ENCODE measurements around the gene TMEM30B. TPM values are rescaled to one million over a fixed set of nuclear protein-coding genes. Genes with fewer than 3 reads are reported as not detected.

Gene TMEM30B
- total RNA-seq: 1.6 TPM

- Histone ChIP-seq H3K9ac (ENCODE audit: low read depth in 1 of 3, low read length in 3 of 3) (peak within 1 kb of the TSS; percentile 83 to 89 (median 88)), H3K27me3 (ENCODE audit: control insufficient read depth in 3 of 3, insufficient read depth in 3 of 3, low read length in 3 of 3) (peaks cover 0 to 3% (median 0%) of the 10 kb centered on the region in 3 donors), H3K4me3 (ENCODE audit: low read length in 3 of 3) (peak within 1 kb of the TSS; percentile 75 to 83 (median 77)), H3K4me1 (ENCODE audit: control insufficient read depth in 3 of 3, insufficient read depth in 3 of 3, low read length in 3 of 3) (peaks cover 15 to 29% (median 26%) of the 10 kb centered on the region in 3 donors), H3K27ac (ENCODE audit: low read depth, low read length) (peak within 1 kb of the TSS; percentile 79), H3K36me3 (ENCODE audit: control insufficient read depth in 3 of 3, insufficient read depth in 3 of 3, low read length in 3 of 3) (no peaks in the 10 kb centered on the region), H3K9me3 (ENCODE audit: control insufficient read depth in 3 of 3, low read length in 3 of 3) (no peaks in the 10 kb centered on the region)
Observed at GRCh38 chr14:61281186-61281947, at the start of gene TMEM30B. Gene TMEM30B, minus strand, starts transcription at chr14:61281338. Its CDS starts 191 bp downstream, at chr14:61281147.

GRCh38 chr14:61330511-61330910, 49.4 kb upstream of the TMEM30B start:
- Histone ChIP-seq H3K27me3 (ENCODE audit: control insufficient read depth in 3 of 3, insufficient read depth in 3 of 3, low read length in 3 of 3) (no peaks in the 10 kb centered on the region), H3K9ac (ENCODE audit: low read depth in 1 of 3, low read length in 3 of 3) (no peak overlapping the region), H3K9me3 (ENCODE audit: control insufficient read depth in 3 of 3, low read length in 3 of 3) (no peaks in the 10 kb centered on the region), H3K4me3 (ENCODE audit: low read length in 3 of 3) (no peak overlapping the region), H3K4me1 (ENCODE audit: control insufficient read depth in 3 of 3, insufficient read depth in 3 of 3, low read length in 3 of 3) (peaks cover 0 to 2% (median 0%) of the 10 kb centered on the region in 3 donors), H3K27ac (ENCODE audit: low read depth, low read length) (no peak overlapping the region), H3K36me3 (ENCODE audit: control insufficient read depth in 3 of 3, insufficient read depth in 3 of 3, low read length in 3 of 3) (no peaks in the 10 kb centered on the region)

GRCh38 chr14:61329478-61330051, 48.4 kb upstream of the TMEM30B start:
- Histone ChIP-seq H3K4me3 (ENCODE audit: low read length in 3 of 3) (no peak overlapping the region), H3K9me3 (ENCODE audit: control insufficient read depth in 3 of 3, low read length in 3 of 3) (no peaks in the 10 kb centered on the region), H3K36me3 (ENCODE audit: control insufficient read depth in 3 of 3, insufficient read depth in 3 of 3, low read length in 3 of 3) (no peaks in the 10 kb centered on the region), H3K9ac (ENCODE audit: low read depth in 1 of 3, low read length in 3 of 3) (no peak overlapping the region), H3K4me1 (ENCODE audit: control insufficient read depth in 3 of 3, insufficient read depth in 3 of 3, low read length in 3 of 3) (peaks cover 0 to 2% (median 0%) of the 10 kb centered on the region in 3 donors), H3K27me3 (ENCODE audit: control insufficient read depth in 3 of 3, insufficient read depth in 3 of 3, low read length in 3 of 3) (no peaks in the 10 kb centered on the region), H3K27ac (ENCODE audit: low read depth, low read length) (peak overlapping the region; percentile 13)

GRCh38 chr14:61328626-61329262, 47.6 kb upstream of the TMEM30B start:
- H3K4me3 ChIP-seq (ENCODE audit: low read length in 3 of 3): no peak overlapping the region
- no peak overlapping the region for H3K9ac ChIP-seq (ENCODE audit: low read depth in 1 of 3, low read length in 3 of 3)
- no peaks in the 10 kb centered on the region for H3K36me3 ChIP-seq (ENCODE audit: control insufficient read depth in 3 of 3, insufficient read depth in 3 of 3, low read length in 3 of 3)
- no peak overlapping the region for H3K27ac ChIP-seq (ENCODE audit: low read depth, low read length)
- no peaks in the 10 kb centered on the region for H3K27me3 ChIP-seq (ENCODE audit: control insufficient read depth in 3 of 3, insufficient read depth in 3 of 3, low read length in 3 of 3)
- H3K9me3 ChIP-seq (ENCODE audit: control insufficient read depth in 3 of 3, low read length in 3 of 3): no peaks in the 10 kb centered on the region
- peaks cover 0 to 2% (median 0%) of the 10 kb centered on the region in 3 donors for H3K4me1 ChIP-seq (ENCODE audit: control insufficient read depth in 3 of 3, insufficient read depth in 3 of 3, low read length in 3 of 3)

- H3K4me3 ChIP-seq (ENCODE audit: low read length in 3 of 3): no peak overlapping the region
Observed at GRCh38 chr14:61326847-61327246, 45.7 kb upstream of the TMEM30B start.

GRCh38 chr14:61326146-61326545, 45.0 kb upstream of the TMEM30B start:
- Histone ChIP-seq H3K4me3 (ENCODE audit: low read length in 3 of 3) (no peak overlapping the region), H3K36me3 (ENCODE audit: control insufficient read depth in 3 of 3, insufficient read depth in 3 of 3, low read length in 3 of 3) (no peaks in the 10 kb centered on the region), H3K9ac (ENCODE audit: low read depth in 1 of 3, low read length in 3 of 3) (no peak overlapping the region), H3K27ac (ENCODE audit: low read depth, low read length) (peak overlapping the region; percentile 36), H3K27me3 (ENCODE audit: control insufficient read depth in 3 of 3, insufficient read depth in 3 of 3, low read length in 3 of 3) (peaks cover 7 to 12% (median 12%) of the 10 kb centered on the region in 3 donors), H3K9me3 (ENCODE audit: control insufficient read depth in 3 of 3, low read length in 3 of 3) (no peaks in the 10 kb centered on the region), H3K4me1 (ENCODE audit: control insufficient read depth in 3 of 3, insufficient read depth in 3 of 3, low read length in 3 of 3) (peaks cover 12 to 14% (median 13%) of the 10 kb centered on the region in 3 donors)

More at GRCh38 chr14:61326847-61327246, 45.7 kb upstream of the TMEM30B start:
- Histone ChIP-seq H3K36me3 (ENCODE audit: control insufficient read depth in 3 of 3, insufficient read depth in 3 of 3, low read length in 3 of 3) (no peaks in the 10 kb centered on the region), H3K27me3 (ENCODE audit: control insufficient read depth in 3 of 3, insufficient read depth in 3 of 3, low read length in 3 of 3) (peaks cover 5 to 12% (median 7%) of the 10 kb centered on the region in 3 donors), H3K4me1 (ENCODE audit: control insufficient read depth in 3 of 3, insufficient read depth in 3 of 3, low read length in 3 of 3) (peaks cover 11 to 12% (median 11%) of the 10 kb centered on the region in 3 donors), H3K9ac (ENCODE audit: low read depth in 1 of 3, low read length in 3 of 3) (no peak overlapping the region), H3K9me3 (ENCODE audit: control insufficient read depth in 3 of 3, low read length in 3 of 3) (no peaks in the 10 kb centered on the region), H3K27ac (ENCODE audit: low read depth, low read length) (peak overlapping the region; percentile 51)

GRCh38 chr14:61325166-61325565, 44.0 kb upstream of the TMEM30B start:
- Histone ChIP-seq H3K9me3 (ENCODE audit: control insufficient read depth in 3 of 3, low read length in 3 of 3) (no peaks in the 10 kb centered on the region), H3K27ac (ENCODE audit: low read depth, low read length) (no peak overlapping the region), H3K9ac (ENCODE audit: low read depth in 1 of 3, low read length in 3 of 3) (no peak overlapping the region), H3K36me3 (ENCODE audit: control insufficient read depth in 3 of 3, insufficient read depth in 3 of 3, low read length in 3 of 3) (no peaks in the 10 kb centered on the region), H3K4me1 (ENCODE audit: control insufficient read depth in 3 of 3, insufficient read depth in 3 of 3, low read length in 3 of 3) (peaks cover 13 to 17% (median 14%) of the 10 kb centered on the region in 3 donors), H3K4me3 (ENCODE audit: low read length in 3 of 3) (no peak overlapping the region), H3K27me3 (ENCODE audit: control insufficient read depth in 3 of 3, insufficient read depth in 3 of 3, low read length in 3 of 3) (peaks cover 8 to 19% (median 12%) of the 10 kb centered on the region in 3 donors)

- Histone ChIP-seq H3K4me3 (ENCODE audit: low read length in 3 of 3) (peak overlapping the region in 1 of 3 donors; percentile 38), H3K27me3 (ENCODE audit: control insufficient read depth in 3 of 3, insufficient read depth in 3 of 3, low read length in 3 of 3) (peaks cover 8 to 19% (median 12%) of the 10 kb centered on the region in 3 donors), H3K9me3 (ENCODE audit: control insufficient read depth in 3 of 3, low read length in 3 of 3) (no peaks in the 10 kb centered on the region), H3K36me3 (ENCODE audit: control insufficient read depth in 3 of 3, insufficient read depth in 3 of 3, low read length in 3 of 3) (no peaks in the 10 kb centered on the region), H3K4me1 (ENCODE audit: control insufficient read depth in 3 of 3, insufficient read depth in 3 of 3, low read length in 3 of 3) (peaks cover 13 to 17% (median 14%) of the 10 kb centered on the region in 3 donors), H3K27ac (ENCODE audit: low read depth, low read length) (no peak overlapping the region), H3K9ac (ENCODE audit: low read depth in 1 of 3, low read length in 3 of 3) (no peak overlapping the region)
Observed at GRCh38 chr14:61323970-61324369, 42.8 kb upstream of the TMEM30B start.

- Histone ChIP-seq H3K27ac (ENCODE audit: low read depth, low read length) (peak overlapping the region; percentile 46), H3K36me3 (ENCODE audit: control insufficient read depth in 3 of 3, insufficient read depth in 3 of 3, low read length in 3 of 3) (no peaks in the 10 kb centered on the region), H3K4me1 (ENCODE audit: control insufficient read depth in 3 of 3, insufficient read depth in 3 of 3, low read length in 3 of 3) (peaks cover 13 to 17% (median 14%) of the 10 kb centered on the region in 3 donors), H3K9ac (ENCODE audit: low read depth in 1 of 3, low read length in 3 of 3) (peak overlapping the region; percentile 61 to 74 (median 68)), H3K9me3 (ENCODE audit: control insufficient read depth in 3 of 3, low read length in 3 of 3) (no peaks in the 10 kb centered on the region), H3K4me3 (ENCODE audit: low read length in 3 of 3) (peak overlapping the region; percentile 76 to 79 (median 78)), H3K27me3 (ENCODE audit: control insufficient read depth in 3 of 3, insufficient read depth in 3 of 3, low read length in 3 of 3) (peaks cover 8 to 19% (median 12%) of the 10 kb centered on the region in 3 donors)
Observed at GRCh38 chr14:61322799-61323290, 41.7 kb upstream of the TMEM30B start.

Data from skeletal muscle tissue (tissue), 4 donors.